SK-N-MC (cell line): ENCODE measurements around the gene H6PD.

Experiments used
- EZH2 ChIP-seq: fragments of 200-600 bp; sonication (generic); IDR thresholded peaks from one replicate; pipeline ENCODE4 v1.6.1; 2017; ENCODE audit warnings: antibody characterized with exemption
- POLR2AphosphoS5 ChIP-seq: IDR thresholded peaks from 2 replicates; pipeline ENCODE4 v1.6.1; 2012; ENCODE audit warnings: mild to moderate bottlenecking, low read depth, low read length, borderline replicate concordance

DNA sequence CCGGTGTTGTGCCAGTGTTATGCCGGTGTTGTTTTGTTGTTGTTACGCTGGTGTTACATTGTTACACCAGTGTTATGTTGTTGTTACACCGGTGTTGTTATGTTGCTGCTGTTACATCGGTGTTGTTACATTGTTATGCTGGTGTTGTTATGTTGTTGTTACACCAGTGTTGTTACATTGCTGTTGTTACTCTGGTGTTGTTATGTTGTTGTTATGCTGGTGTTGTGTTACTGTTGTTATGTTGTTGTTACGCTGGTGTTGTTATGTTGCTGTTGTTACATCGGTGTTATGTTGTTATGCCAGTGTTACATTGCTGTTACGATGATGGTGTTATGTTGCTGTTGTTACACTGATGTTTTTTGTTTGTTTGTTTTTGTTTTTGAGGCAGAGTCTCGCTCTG is 24.1 kb downstream of the H6PD start:
- TF ChIP-seq POLR2AphosphoS5: no peak
- TF ChIP-seq EZH2: no peak
